Keratinocyte (primary cell): ENCODE data around the gene LDLRAD2. TPM values are rescaled to one million over a fixed set of nuclear protein-coding genes. Genes with fewer than 3 reads are reported as not detected.
A peak's percentile ranks its signal among the peaks of the same experiment; 100 is the strongest.
"Not testable (repeated sequence)": the region's sequence is repeated elsewhere in the genome, so short reads cannot be mapped to it uniquely, and the experiment has no call there.

ENCODE experiments used
- DNase-seq: peaks from one replicate; pipeline ENCODE4 v3.0.0-alpha.2; 2011; ENCODE audit warnings: low read depth, missing footprints, low spot score
- FAIRE-seq: peaks from 2 replicates; lab custom pipeline; 2011; peaks lifted over from hg19 to GRCh38; lab: Jason Lieb, UNC
- H2AFZ ChIP-seq: 2 replicates; pipeline ENCODE4 v1.6.0; 2012; ENCODE audit warnings: low read length, control low read depth, inconsistent platforms; ENCODE audit not compliant: control insufficient read depth
- H3K27ac ChIP-seq: 2 replicates; pipeline ENCODE4 v1.5.1; 2011; ENCODE audit warnings: low read length; ENCODE audit not compliant: control insufficient read depth, insufficient read depth
- H3K27me3 ChIP-seq: 3 replicates; pipeline ENCODE4 v1.6.0; 2011; ENCODE audit warnings: low read length; ENCODE audit not compliant: control insufficient read depth, insufficient read depth; ENCODE audit errors: extremely low read depth
- H3K36me3 ChIP-seq, 2 experiments: 2 replicates in 1 of 2; 3 replicates in 1 of 2; pipeline ENCODE4 v1.5.1; 2011; ENCODE audit warnings: low read length in 2 of 2, mild to moderate bottlenecking in 1 of 2; ENCODE audit not compliant: control insufficient read depth in 2 of 2, insufficient read depth in 2 of 2; ENCODE audit errors: extremely low read depth in 1 of 2
- H3K4me1 ChIP-seq: 3 replicates; pipeline ENCODE4 v1.5.1; 2011; ENCODE audit warnings: low read length; ENCODE audit not compliant: control insufficient read depth, insufficient read depth; ENCODE audit errors: extremely low read depth
- H3K4me2 ChIP-seq: 3 replicates; pipeline ENCODE4 v1.6.0; 2011; ENCODE audit warnings: low read depth, low read length; ENCODE audit not compliant: control insufficient read depth, insufficient read depth; ENCODE audit errors: extremely low read depth
- H3K4me3 ChIP-seq, 3 experiments: fragments of 200-600 bp in 1 of 3; sonication (generic) in 1 of 3; 2 replicates in 2 of 3; 3 replicates in 1 of 3; pipeline ENCODE4 v1.5.1; 2011 to 2016; ENCODE audit warnings: low read length in 3 of 3, mild to moderate bottlenecking in 3 of 3, control low read depth in 2 of 3, inconsistent platforms in 1 of 3, low read depth in 1 of 3, mixed read lengths in 1 of 3, mixed run types in 1 of 3, moderate library complexity in 1 of 3; ENCODE audit not compliant: control insufficient read depth in 2 of 3, insufficient read depth in 2 of 3; ENCODE audit errors: extremely low read depth in 1 of 3
- H3K79me2 ChIP-seq: 2 replicates; pipeline ENCODE4 v1.6.0; 2012; ENCODE audit warnings: low read length; ENCODE audit not compliant: control insufficient read depth, insufficient read depth
- H3K9ac ChIP-seq: 3 replicates; pipeline ENCODE4 v1.6.0; 2011; ENCODE audit warnings: low read length; ENCODE audit not compliant: control insufficient read depth, insufficient read depth; ENCODE audit errors: extremely low read depth
- H3K9me1 ChIP-seq: 3 replicates; pipeline ENCODE4 v1.6.0; 2011; ENCODE audit warnings: low read length; ENCODE audit not compliant: control insufficient read depth, insufficient read depth; ENCODE audit errors: extremely low read depth
- H3K9me3 ChIP-seq: 2 replicates; pipeline ENCODE4 v1.5.1; 2012; ENCODE audit warnings: low read depth, low read length; ENCODE audit not compliant: control insufficient read depth
- H4K20me1 ChIP-seq: 3 replicates; pipeline ENCODE4 v1.6.0; 2011; ENCODE audit warnings: low read length; ENCODE audit not compliant: control insufficient read depth, insufficient read depth; ENCODE audit errors: extremely low read depth
- EZH2 ChIP-seq: IDR thresholded peaks from one replicate; pipeline ENCODE4 v1.6.1; 2012; ENCODE audit warnings: inconsistent platforms, mild to moderate bottlenecking, low read length, moderate library complexity
- dilution Hi-C: fragments of 300-500 bp; cut with MboI; formaldehyde crosslinking; loops from one replicate; pipeline ENCODE4 v1.7.0; 2020; ENCODE audit warnings: low sequenced_read_pairs; ENCODE audit not compliant: extremely low pct_ligation_motif_present
- polyA plus RNA-seq, 5 experiments: library from polyadenylated mRNA; depleted of rRNA in 3 of 5; stranded (reverse) in 3 of 5; stranded (forward) in 1 of 5; unstranded in 1 of 5; fragments of >200 nt; gene quantifications; 1 replicate in 1 of 5; 2 replicates in 3 of 5; 3 replicates in 1 of 5; pipeline versions ENCODE4 v1.2.1 to v1.2.3, GENCODE V29; 2011 to 2012; ENCODE audit warnings: missing spikeins in 2 of 5, low read depth in 1 of 5, low replicate concordance in 1 of 5
- TF ChIP-seq, protein P1 (sequence below), 3 experiments: IDR thresholded peaks in 1 of 3; conservative IDR thresholded peaks in 1 of 3; optimal IDR thresholded peaks in 1 of 3; 2 replicates in 2 of 3; 3 replicates in 1 of 3; pipeline versions ENCODE3 to v1.5.1; 2011; ENCODE audit warnings: low read length in 3 of 3, mild to moderate bottlenecking in 3 of 3, moderate library complexity in 2 of 3, control low read depth in 1 of 3, inconsistent platforms in 1 of 3; ENCODE audit not compliant: insufficient read depth in 2 of 3; ENCODE audit errors: extremely low read depth in 1 of 3

Gene LDLRAD2
- polyA plus RNA-seq, 1 donor (not counting 4 experiments of a cell fraction or from before 2014, with no cell fraction given) = 0.07 TPM

DNA sequence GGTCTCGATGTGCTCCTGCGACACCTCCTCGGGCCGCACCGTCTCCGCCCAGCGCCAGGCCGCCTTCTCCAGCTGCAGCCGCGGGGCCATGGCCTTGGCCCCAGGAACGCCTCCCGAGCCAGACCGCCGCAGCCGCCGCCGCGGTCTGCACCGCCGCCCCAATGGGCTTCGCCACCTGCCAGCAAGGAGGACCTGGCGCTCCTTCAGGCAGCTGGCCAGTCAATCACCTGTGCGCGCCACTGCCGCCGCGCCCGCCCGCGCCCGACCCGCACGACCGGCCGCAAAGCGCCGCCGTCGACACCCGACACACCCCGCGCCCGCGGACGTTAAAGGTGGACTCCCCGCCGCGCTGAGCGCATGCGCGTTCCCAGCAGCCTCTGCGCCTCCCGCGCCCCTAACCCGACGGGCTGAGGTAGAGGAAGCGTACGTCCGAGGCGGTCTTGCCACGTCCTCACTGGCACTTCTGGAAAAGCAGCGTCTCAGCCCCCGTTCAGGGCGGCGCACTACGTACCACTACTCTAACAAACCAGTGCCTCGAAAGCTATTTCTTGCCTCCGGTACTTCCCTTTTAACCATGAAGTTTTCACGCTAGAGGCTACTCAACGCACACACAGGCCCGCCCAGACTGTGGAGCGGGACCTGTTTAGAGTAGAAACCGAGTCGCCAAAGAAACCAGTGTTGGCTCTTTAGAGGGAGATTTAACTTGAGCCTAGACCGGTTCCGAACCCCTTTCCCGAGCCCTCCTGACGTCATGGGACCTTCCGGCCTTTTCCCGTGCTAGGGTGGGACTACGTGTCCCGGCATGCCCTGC, 29.0 kb upstream of the LDLRAD2 start, which contains the start of gene USP48:
USP48 (minus strand) TSS at position 282 of the 811 bp plus-strand sequence; CDS start at position 90, 192 bp downstream.
- dilution Hi-C loops = no loop called here
- FAIRE-seq = peak; percentile 49

DNA sequence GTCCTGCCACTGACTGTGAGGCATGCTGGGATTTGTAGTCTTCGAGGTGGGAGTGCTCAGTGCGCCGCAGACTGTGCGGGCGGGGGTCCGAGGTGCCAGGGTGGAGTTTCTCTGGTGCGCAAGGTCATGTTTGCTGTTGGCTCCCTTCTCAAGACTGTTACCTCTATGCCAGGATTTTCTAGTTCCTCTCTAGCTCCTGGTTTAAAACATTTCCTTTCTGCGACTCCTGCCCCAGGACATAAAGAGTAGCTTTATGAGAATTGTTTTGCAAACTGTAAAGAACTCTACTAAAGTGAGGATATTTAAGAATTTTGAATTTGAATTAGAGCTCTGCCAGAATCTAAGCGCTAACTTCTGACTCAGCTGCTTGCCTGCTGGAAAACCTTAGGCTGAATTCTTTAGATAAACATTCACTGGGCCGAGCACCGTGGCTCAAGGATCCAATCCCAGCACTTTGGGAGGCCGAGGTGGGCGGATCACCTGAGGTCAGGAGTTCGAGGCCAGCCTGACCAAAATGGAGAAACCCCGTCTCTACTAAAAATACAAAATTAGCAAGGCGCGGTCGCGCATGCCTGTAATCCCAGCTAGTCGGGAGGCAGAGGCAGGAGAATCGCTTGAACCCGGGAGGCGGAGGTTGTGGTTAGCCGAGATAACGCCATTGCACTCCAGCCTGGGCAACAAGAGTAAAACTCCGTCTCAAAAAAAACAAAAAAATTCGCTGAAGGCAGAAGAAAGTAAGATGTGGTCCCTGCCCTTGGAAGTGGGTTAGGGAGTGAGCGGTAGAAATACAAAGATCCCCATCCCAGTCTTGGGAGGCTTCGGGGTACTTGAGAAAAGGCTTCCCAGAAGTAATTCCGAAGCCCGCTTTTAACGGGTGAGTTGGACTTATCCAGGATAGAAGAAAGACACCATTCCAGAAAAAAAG, 28.1 kb upstream of the LDLRAD2 start:
- Histone ChIP-seq H3K79me2 (peaks cover 38% of the 10 kb centered on the region), H3K27ac (peak overlapping the region; percentile 100), H3K4me1 (peaks cover 15% of the 10 kb centered on the region), H3K4me3 (peak overlapping the region; percentile 93 to 100 (median 99)), H3K4me2 (peak overlapping the region; percentile 100), H3K9me3 (no peaks in the 10 kb centered on the region), H4K20me1 (no peaks in the 10 kb centered on the region), H2AFZ (peak overlapping the region; percentile 22), H3K9ac (peak overlapping the region; percentile 100), H3K9me1 (no peaks in the 10 kb centered on the region), H3K36me3 (no peaks in the 10 kb centered on the region), H3K27me3 (no peaks in the 10 kb centered on the region)
- dilution Hi-C loops = no loop called here
- peak; percentile 5 for FAIRE-seq
- TF ChIP-seq, protein P1, sequence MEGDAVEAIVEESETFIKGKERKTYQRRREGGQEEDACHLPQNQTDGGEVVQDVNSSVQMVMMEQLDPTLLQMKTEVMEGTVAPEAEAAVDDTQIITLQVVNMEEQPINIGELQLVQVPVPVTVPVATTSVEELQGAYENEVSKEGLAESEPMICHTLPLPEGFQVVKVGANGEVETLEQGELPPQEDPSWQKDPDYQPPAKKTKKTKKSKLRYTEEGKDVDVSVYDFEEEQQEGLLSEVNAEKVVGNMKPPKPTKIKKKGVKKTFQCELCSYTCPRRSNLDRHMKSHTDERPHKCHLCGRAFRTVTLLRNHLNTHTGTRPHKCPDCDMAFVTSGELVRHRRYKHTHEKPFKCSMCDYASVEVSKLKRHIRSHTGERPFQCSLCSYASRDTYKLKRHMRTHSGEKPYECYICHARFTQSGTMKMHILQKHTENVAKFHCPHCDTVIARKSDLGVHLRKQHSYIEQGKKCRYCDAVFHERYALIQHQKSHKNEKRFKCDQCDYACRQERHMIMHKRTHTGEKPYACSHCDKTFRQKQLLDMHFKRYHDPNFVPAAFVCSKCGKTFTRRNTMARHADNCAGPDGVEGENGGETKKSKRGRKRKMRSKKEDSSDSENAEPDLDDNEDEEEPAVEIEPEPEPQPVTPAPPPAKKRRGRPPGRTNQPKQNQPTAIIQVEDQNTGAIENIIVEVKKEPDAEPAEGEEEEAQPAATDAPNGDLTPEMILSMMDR (optimal IDR thresholded peaks at IDR 0.05 in 1 of 3, IDR thresholded peaks at IDR 0.05 in 1 of 3, conservative IDR thresholded peaks at IDR 0.05 in 1 of 3; ENCODE audit: extremely low read depth in 1 of 3, insufficient read depth in 2 of 3, low read length in 3 of 3) = no peak
- TF ChIP-seq EZH2 = no peak
- peak; percentile 80 for DNase-seq

More for the DNA sequence above, 29.0 kb upstream of the LDLRAD2 start, which contains the start of gene USP48:
- H3K4me1 ChIP-seq = peaks cover 8% of the 10 kb centered on the region
- TF ChIP-seq, protein P1 (optimal IDR thresholded peaks at IDR 0.05 in 1 of 3, IDR thresholded peaks at IDR 0.05 in 1 of 3, conservative IDR thresholded peaks at IDR 0.05 in 1 of 3; ENCODE audit: extremely low read depth in 1 of 3, insufficient read depth in 2 of 3, low read length in 3 of 3) = peak in 1 of 3 experiments; percentile 5
- no peak for TF ChIP-seq EZH2
- peak; percentile 76 for DNase-seq
- peak within 1 kb of the TSS; percentile 93 to 100 (median 99) for H3K4me3 ChIP-seq
- peaks cover 47% of the 10 kb centered on the region for H3K79me2 ChIP-seq
- no peaks in the 10 kb centered on the region for H3K36me3 ChIP-seq
- H3K9ac ChIP-seq = peak within 1 kb of the TSS; percentile 100
- H3K4me2 ChIP-seq = peak within 1 kb of the TSS; percentile 100
- H4K20me1 ChIP-seq = no peaks in the 10 kb centered on the region
- peak within 1 kb of the TSS; percentile 94 for H2AFZ ChIP-seq
- no peaks in the 10 kb centered on the region for H3K9me3 ChIP-seq
- H3K9me1 ChIP-seq = no peaks in the 10 kb centered on the region
- no peaks in the 10 kb centered on the region for H3K27me3 ChIP-seq
- H3K27ac ChIP-seq = peak within 1 kb of the TSS; percentile 100

DNA sequence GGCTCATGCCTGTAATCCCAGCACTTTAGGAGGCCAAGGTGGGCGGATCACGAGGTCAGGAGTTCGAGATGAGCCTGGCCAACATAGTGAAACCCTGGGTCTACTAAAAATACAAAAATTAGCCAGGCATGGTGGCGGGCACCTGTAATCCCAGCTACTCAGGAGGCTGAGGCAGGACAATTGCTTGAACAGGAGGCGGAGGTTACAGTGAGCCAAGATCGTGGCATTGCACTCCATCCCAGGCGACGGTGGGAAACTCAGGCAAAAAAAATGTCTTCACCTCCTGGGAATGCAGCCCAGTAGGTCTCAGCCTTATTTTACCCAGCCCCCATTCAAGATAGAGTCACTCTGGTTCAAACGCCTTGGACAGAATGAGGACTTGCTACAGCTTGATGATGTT, 26.3 kb upstream of the LDLRAD2 start:
- H3K4me2 ChIP-seq, H3K27ac ChIP-seq, FAIRE-seq, H4K20me1 ChIP-seq, H3K9me3 ChIP-seq, H3K4me3 ChIP-seq, H3K9me1 ChIP-seq, H3K9ac ChIP-seq, H2AFZ ChIP-seq, DNase-seq, dilution Hi-C loops, H3K27me3 ChIP-seq, H3K36me3 ChIP-seq: not testable (repeated sequence)
- peaks cover 15% of the 10 kb centered on the region for H3K4me1 ChIP-seq
- H3K79me2 ChIP-seq = peaks cover 20% of the 10 kb centered on the region
